ENCODE data around the gene CCDC121. TPM values are rescaled to one million over a fixed set of nuclear protein-coding genes. Genes with fewer than 3 reads are reported as not detected.

The CCDC121 gene
- total RNA-seq (2014; rRNA removed) (0.87 and 2.7 TPM in 2 replicates), Bru-seq, nascent RNA (percentile 53 among the genes with signal in this experiment), BruChase-seq, experiment 1, labeled RNA remaining after a 6-hour chase (percentile 44 among the genes with signal in this experiment), BruChase-seq, experiment 2, labeled RNA remaining after a 2-hour chase (percentile 54 among the genes with signal in this experiment)
- long read RNA-seq, partial matches to known transcripts, result 0 of 4 reads
- long read RNA-seq, other reads (novel, unspliced or antisense), result 0 of 4 reads

GRCh38 chr2:27628767-27629709 is at the start of gene CCDC121, which contains the start of gene GPN1:
CCDC121 (minus strand) TSS chr2:27629012; CDS start chr2:27627799, 1,213 bp downstream.
GPN1 (plus strand) TSS chr2:27629050; CDS start chr2:27629059, 9 bp downstream.
- no peaks in the 10 kb centered on the region for H4K20me1 ChIP-seq (ENCODE audit: low read length)
- peak within 1 kb of the TSS; percentile 92 for H3K27ac ChIP-seq (ENCODE audit: low read length)
- H3K9me2 ChIP-seq (replicated peaks; ENCODE audit: low read length), result peaks cover 3% of the 10 kb centered on the region; the same call in 1 of the 2 replicates
- TSS peak; percentile 63 for BruUV-seq (replicated peaks)
- no peak for TF ChIP-seq EZH2phosphoT487 (IDR thresholded peaks at IDR 0.05; ENCODE audit: borderline replicate concordance, low read length)
- no peak for TF ChIP-seq EZH2 (IDR thresholded peaks at IDR 0.05; ENCODE audit: low read length, unreplicated experiment)
- TF ChIP-seq, protein P1, sequence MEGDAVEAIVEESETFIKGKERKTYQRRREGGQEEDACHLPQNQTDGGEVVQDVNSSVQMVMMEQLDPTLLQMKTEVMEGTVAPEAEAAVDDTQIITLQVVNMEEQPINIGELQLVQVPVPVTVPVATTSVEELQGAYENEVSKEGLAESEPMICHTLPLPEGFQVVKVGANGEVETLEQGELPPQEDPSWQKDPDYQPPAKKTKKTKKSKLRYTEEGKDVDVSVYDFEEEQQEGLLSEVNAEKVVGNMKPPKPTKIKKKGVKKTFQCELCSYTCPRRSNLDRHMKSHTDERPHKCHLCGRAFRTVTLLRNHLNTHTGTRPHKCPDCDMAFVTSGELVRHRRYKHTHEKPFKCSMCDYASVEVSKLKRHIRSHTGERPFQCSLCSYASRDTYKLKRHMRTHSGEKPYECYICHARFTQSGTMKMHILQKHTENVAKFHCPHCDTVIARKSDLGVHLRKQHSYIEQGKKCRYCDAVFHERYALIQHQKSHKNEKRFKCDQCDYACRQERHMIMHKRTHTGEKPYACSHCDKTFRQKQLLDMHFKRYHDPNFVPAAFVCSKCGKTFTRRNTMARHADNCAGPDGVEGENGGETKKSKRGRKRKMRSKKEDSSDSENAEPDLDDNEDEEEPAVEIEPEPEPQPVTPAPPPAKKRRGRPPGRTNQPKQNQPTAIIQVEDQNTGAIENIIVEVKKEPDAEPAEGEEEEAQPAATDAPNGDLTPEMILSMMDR (conservative IDR thresholded peaks at IDR 0.05; ENCODE audit: low read depth, low read length), result no peak
- intact Hi-C loops (cut with micrococcal nuclease), result loop anchor here (1.0 to 2.0 kb wide), 3 partner anchors 78 to 220 kb away; partner anchors contain the start of genes IFT172 and PPM1G
- ATAC-seq (peak; percentile 95), DNase-seq (peak; percentile 96)
- H2AFZ ChIP-seq (ENCODE audit: low read length), result peak within 1 kb of the TSS; percentile 90
- H3K9ac ChIP-seq (ENCODE audit: low read length), result peak within 1 kb of the TSS; percentile 94
- peaks cover 21% of the 10 kb centered on the region for H3K36me3 ChIP-seq (ENCODE audit: low read depth, low read length)
- peaks cover 23% of the 10 kb centered on the region for H3K4me1 ChIP-seq (ENCODE audit: insufficient read depth, low read length)
- peak within 1 kb of the TSS; percentile 97 for H3K4me2 ChIP-seq (ENCODE audit: low read length)
- ChIA-PET CTCF (interaction anchor here (0.8 kb wide), 1 partner anchor 54 kb away, joined by 5 read pairs; no protein-coding TSS in a partner anchor), POLR2A (ENCODE audit: unreplicated experiment) (interaction anchor here (0.6 kb wide), 3 partner anchors 114 to 336 kb away, joined by 3 to 12 read pairs (median 4); no protein-coding TSS in a partner anchor)
- no peaks in the 10 kb centered on the region for H3F3A ChIP-seq (ENCODE audit: low read length, unreplicated experiment)
- H3K9me3 ChIP-seq (ENCODE audit: low read length), result no peaks in the 10 kb centered on the region
- H3K79me2 ChIP-seq (ENCODE audit: low read length), result peaks cover 35% of the 10 kb centered on the region
- no peaks in the 10 kb centered on the region for H3K27me3 ChIP-seq (ENCODE audit: low read length)
- H3K4me3 ChIP-seq (ENCODE audit: low read length), result peak within 1 kb of the TSS; percentile 87

- Histone ChIP-seq H3K79me2 (ENCODE audit: low read length) (no peaks in the 10 kb centered on the region), H3K4me1 (ENCODE audit: insufficient read depth, low read length) (no peaks in the 10 kb centered on the region), H3K9me3 (ENCODE audit: low read length) (no peaks in the 10 kb centered on the region), H3K36me3 (ENCODE audit: low read depth, low read length) (peaks cover 34% of the 10 kb centered on the region), H3K9ac (ENCODE audit: low read length) (no peak overlapping the region), H3K27ac (ENCODE audit: low read length) (no peak overlapping the region), H4K20me1 (ENCODE audit: low read length) (no peaks in the 10 kb centered on the region), H2AFZ (ENCODE audit: low read length) (no peak overlapping the region), H3F3A (ENCODE audit: low read length, unreplicated experiment) (peaks cover 3% of the 10 kb centered on the region), H3K4me3 (ENCODE audit: low read length) (no peak overlapping the region), H3K9me2 (replicated peaks; ENCODE audit: low read length) (no peaks in the 10 kb centered on the region), H3K4me2 (ENCODE audit: low read length) (no peak overlapping the region), H3K27me3 (ENCODE audit: low read length) (no peaks in the 10 kb centered on the region)
- CTCF ChIA-PET, result no interaction called here
- POLR2A ChIA-PET (ENCODE audit: unreplicated experiment), result no interaction called here
- no TSS peak for BruUV-seq (replicated peaks)
- intact Hi-C loops (cut with micrococcal nuclease), result no loop called here
- TF ChIP-seq EZH2 (IDR thresholded peaks at IDR 0.05; ENCODE audit: low read length, unreplicated experiment), result no peak
- TF ChIP-seq, protein P1 (conservative IDR thresholded peaks at IDR 0.05; ENCODE audit: low read depth, low read length), result no peak
- no peak for TF ChIP-seq EZH2phosphoT487 (IDR thresholded peaks at IDR 0.05; ENCODE audit: borderline replicate concordance, low read length)
- DNase-seq, result no peak
- ATAC-seq, result no peak
Observed at GRCh38 chr2:27672723-27673486, 44.1 kb upstream of the CCDC121 start.
